Ecto neural progenitor cell (in vitro differentiated cells): ENCODE data around the gene LYPD6.

ENCODE experiments used
- DNase-seq: peaks from one replicate; pipeline ENCODE4 v3.0.0-alpha.2; 2018; ENCODE audit warnings: low spot score

LYPD6 gene

DNA sequence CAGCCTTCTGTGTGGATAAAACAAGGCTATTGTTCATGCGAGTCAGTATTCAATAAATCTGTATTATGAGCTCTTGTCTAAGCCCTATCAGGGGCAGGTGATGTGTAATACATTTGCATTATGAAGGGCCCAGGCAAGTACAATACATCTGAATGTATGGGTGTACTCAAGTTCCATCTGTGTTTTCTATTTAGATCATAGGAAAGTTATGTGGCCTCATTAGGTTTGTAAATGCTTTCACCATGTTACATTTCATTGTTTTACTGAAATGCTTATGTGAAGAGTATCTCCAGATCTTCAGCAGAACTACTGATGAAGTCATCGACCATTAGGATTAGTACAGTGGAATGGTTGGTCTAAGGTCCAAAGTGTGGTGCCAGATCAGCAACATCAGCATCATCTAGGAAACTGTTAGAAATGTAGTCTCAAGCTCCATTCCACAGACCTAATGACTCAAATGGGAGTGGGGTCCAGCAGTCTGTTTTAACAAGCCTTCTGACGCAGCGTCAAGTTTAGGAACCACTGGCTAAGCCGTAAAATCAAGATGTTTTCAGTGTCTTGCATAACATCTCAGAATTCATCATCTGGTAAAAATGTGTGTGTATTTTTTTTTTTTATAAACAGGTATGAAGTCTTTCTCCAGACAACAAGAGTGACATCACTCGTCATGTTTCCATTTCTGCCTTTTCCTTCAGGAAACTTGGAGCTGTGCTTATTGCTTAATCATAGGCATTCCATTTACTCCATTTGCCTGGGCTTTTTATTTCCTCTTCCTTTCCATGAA, 80.5 kb downstream of the LYPD6 start:
- DNase-seq: no peak

DNA sequence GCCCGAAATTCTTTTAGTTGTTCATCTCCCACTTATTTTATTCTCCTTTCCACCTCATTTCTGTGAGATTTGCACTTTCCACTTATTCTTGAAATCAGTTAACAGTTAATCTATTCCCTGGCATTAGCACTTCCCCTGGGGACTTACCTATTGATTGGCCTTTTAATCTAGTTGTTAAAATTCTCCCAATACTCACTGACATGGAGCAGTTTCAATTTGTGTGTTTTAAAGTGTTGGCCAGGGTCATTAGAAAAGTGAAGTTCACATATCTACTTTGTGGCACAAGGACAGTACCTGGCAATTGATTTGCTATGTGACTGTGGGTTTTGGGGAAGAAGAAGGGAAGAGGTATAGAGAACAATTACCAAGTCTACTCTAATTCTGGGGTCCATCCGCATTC, 83.1 kb downstream of the LYPD6 start:
- no peak for DNase-seq

DNA sequence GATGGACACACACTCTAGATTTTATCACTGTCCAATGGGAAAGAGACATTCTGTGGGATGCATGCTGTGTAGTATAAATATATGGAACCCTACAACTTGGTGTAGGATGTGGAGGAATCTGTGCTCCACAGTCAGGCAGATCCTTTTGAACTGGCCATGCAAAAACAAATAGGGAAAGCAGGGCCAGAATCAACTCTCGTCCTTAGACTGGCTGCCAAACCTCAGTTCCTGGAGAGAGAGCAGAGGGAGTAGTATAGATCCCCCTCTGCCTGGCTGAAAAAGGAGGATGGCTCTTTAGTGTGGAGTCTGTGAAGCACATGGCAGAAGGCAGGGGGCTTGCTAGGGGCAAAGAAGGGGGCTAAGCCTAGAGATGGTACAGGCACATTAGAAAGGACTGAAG, 84.7 kb downstream of the LYPD6 start:
- no peak for DNase-seq

DNA sequence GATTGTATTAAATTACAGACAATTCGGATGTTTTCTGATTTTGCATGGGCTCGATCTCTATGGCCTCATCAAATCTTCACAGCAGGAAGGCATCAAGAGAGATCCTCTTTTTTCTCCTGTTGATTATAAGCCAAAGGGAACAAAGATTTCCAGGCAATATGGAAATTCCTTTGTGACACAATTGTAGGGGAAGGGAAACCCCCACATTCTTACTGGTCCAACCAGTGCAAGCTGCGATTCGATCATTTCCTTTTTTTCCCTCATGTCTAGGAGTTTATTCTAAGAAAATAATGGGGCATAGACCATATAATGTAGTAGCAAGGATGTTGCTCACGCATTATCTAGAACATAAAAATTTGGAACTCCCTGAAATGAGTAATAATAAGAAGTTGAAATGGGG, 87.7 kb downstream of the LYPD6 start:
- DNase-seq: no peak

DNA sequence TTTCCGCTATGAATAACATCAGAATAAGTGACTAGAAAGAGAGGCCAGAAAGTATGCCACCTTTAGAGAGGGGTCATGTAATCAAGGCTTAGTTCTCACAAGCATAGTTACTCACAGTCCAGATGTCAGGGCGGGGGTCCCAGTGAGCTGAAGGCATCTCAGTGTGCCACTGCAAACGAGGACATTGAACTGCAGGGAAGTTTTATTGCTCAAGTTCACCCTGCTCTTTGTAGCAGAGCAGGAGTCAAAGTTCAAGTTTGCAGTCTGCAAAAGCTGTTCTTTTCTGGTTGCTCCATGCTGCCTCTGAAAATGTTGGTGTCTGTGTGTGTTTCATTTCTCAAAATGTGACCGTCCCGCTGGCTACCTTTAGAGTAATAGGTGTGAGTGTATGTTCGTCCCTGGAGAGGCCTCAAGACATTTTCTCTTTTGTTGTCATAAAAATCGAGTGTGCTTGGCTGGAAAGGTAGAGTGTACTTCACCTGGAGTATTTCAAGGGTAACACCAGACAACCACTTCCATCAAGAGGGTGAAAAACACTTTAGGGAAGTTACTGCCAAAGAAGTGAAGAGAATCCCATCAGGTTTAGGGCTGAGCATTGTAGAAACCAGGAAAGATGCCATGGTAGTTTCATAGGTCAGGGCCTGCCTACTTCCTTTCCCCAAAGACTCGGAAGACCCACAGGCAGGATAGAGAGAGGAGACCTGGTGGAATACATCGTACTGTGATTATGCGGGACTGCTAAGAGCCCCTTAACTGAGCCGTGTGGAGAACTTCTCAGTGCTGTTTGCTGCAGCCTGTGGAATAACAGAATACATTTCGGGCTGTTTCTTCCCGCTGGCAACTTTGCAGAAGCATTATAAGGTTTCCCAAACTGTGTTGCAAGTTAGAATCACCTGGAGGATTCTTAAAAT, 89.9 kb downstream of the LYPD6 start:
- no peak for DNase-seq

DNA sequence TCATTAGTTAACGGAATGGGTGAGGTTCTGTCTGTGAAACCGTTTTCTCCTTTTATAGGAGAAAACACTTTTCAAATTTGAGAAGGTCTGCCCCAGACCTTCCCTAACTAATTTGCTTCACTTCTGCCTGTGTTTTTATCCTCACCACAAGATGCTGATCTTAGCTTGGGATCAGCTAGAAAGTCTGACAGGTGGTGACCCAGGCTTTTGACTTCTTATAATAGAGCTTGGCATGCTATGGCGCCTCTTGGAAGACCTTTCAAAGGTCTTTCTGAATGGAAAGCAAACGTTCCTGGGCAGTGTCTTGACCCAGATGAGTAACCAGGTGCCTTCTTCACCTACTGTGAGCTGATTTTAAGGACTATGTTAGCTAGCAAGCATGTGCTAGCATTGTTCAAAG, 91.4 kb downstream of the LYPD6 start:
- no peak for DNase-seq

DNA sequence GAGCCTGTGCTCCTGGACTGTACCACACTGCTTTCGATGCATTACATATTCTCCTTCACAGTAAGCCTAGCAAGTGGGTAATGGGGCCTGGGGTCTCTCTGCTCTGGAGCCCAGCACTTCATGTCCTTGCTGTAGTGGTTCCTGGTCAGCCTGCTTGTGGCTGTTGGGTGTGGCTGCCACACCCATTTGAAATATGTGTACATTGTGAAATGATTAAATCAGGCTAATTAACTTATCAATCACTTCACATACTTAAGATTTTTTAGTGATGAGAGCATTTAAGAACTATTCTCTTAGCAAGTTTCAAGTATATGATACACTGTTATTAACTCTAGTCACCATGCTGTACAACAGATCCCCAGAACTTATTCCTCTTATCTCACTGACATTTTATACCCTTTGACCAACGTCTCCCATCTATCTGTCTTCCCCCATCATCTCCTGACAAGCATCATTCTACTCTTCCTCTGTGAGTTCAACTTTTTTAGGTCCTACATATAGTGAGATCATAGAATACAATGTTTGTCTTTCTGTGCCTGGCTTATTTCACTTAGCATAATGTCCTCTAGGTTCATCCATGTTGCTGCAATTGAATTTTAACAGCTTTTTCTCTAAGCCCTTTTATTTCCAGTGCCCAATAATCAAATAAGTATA, 92.1 kb downstream of the LYPD6 start:
- DNase-seq: no peak

DNA sequence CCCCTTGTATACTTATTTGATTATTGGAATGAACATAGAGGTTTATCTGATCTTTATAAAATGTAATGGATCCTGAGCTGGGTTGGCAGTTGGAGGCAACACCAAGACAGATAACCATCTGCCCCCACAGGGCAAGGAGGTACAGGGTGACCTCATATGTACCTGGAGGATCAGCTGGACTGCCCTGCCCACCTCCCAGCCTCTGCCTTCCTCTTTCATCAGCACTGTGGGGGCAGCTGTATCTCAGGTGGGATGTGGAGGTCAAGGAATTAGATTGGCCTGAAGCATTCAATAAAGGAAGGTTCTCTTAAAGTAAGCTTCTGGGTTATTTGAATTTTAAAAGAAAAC, 92.6 kb downstream of the LYPD6 start:
- DNase-seq: no peak

DNA sequence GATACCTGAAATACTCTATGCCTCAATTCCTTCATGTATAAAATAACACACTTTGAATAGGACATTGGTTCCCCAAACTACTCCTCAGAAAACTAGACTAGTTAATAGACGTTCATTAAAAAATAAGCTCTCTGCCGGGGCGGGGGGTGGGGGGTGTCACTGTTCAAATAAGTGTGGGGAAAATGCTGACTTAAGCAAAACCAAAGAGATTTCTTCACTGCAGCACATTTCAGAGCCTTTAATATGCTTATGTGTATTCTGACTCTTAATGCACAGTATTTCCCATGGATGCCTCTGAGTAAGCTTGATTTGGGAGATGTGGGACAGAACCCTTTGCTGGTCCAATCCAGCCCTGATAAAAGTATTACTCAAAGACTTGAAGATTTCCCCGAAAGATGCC, 93.2 kb downstream of the LYPD6 start:
- no peak for DNase-seq

DNA sequence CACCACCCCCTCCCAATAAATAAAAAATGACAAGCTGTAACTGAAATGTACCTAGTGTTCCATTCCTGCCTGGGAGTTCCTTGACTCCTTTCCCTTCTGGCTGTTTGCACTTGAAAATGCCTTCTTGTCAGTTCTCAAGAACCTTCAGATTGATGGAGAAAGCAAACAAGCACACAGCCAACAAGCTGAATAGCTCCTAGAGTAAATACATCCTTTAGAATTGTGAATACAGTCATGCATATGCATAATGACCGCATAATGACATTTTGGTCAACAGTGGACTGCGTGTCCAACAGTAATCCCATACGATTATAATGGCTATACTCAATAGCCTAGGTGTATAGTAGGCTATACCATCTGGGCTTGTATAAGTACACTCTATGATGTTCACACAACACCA, 97.0 kb downstream of the LYPD6 start:
- DNase-seq: no peak

DNA sequence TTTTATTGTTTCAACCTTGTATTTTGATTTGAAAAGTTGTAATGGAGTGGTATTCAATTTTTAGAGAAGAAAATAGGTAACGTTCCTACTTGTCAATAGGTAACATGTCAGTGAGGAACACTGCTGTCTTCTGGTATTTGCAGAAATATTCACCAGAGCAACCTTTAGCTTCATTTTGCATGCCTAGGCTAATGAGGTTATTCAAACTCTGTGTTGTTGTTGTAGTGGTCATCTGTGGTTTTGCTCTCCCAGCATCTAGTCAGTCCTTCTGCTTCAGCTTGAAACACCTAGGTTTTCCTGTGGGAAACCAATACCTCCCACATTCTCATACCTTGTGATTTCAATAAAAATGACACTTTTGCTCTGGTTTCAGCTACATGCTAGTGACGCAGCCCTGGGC, 98.4 kb downstream of the LYPD6 start:
- no peak for DNase-seq

DNA sequence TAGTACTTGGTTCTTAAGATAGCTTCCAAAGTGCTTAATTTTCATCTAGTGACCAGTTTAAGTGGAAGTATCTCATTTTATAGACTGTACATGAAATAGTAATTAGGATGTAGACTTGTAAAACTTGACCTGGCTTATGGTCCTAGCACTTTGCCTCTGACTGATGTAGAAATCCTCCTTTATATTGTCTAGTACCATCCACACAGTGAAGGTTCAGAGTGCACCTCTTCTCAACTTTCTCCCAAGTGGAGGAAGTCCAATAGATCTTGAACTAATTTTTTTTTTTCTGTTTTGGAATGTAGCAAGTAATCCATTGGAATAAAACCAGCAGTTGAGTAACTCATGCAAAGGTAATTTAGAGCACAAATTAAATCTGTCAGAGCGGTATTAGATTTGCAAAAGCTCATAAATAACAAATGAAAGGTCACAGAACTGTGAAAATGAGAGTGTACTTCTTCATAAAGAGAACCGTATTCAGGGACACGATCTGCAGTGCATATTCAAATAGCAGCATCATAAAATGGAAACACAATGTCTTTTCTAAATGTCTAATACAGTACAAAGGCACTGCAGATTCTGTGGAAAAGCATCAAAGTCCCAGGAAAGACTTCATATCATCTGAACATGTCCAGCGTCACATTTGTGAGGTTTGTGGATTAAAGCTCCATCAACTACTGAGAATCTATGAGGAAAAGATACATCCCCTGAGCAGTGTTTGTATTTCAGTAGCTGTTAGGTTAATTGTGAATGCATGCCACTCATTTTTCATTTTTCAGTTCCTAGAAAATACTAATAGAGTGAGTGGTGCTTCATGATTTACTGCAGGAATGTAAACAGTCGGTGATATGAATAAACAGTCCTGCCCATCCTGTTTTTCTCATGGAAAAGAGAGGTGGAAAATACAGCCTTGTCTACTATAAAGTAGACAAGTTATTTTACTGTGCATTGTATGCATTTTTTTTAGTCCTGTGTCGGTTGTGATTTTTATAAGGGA, 100.7 kb downstream of the LYPD6 start:
- no peak for DNase-seq

DNA sequence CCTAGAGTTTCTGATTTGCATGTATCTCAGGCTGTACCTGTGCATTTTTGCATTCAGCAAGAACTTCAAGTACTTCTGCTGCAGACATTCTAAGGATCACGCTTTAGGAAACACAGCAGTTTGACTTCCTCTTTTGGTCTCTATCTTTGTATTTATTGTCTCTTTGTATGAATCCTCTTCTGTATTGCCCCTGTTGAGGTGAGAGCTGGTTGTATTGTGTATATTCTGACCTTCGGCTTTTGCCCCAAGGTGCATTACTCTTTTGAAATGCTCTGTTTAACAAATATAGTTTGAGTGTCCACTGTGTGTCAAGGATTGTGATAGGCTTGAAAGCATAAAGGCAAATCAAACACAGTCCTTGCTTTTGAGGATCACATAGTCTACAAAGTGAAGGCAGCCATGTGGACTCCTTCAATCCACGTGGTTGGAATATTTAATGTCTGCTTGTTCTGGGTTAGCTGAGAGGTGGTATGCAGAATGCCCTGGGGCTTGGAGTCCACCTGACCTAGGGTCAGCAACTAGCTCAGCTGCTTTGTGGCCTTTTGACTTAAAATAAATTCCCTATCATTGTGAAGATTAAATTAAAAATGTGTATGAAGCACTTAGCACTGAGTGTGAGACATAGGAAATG, 108.1 kb downstream of the LYPD6 start:
- no peak for DNase-seq

DNA sequence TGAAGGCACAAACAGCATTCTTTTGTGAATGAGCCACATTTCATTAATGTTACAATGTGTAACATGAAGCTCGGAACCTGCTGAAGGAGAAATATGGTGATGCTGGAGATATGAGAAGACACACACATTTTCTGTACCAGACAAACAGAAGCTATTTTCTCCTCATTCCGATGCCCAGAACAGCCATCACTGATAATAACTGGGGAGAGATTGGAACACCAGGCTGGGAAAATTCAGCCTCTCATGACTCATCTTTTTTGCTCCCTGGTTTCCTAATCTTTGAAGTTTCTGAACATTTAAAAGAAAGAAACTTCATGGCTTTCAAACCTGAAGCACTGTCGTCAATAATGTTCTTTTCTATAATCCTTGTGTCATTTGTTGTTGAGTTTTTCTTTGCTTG, 110.9 kb downstream of the LYPD6 start:
- DNase-seq: no peak

DNA sequence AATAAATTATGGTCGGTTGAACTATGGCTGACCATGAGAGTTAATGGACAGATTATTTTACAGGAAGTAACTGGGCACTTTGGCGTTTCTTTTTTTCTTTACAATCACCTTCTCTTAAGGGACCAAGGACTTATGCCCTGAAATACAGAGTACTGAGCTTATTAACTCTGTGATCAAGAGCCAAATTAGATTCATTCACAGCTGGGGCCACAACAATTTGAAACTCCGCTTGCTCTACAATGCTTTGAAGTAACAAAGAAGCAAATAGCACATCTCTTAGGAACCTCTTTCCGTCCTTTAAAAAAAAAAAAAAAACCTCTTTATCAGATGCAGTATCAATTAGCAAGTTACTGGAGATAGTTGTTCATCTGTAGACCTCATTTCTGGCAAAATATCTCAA, 112.0 kb downstream of the LYPD6 start:
- no peak for DNase-seq

DNA sequence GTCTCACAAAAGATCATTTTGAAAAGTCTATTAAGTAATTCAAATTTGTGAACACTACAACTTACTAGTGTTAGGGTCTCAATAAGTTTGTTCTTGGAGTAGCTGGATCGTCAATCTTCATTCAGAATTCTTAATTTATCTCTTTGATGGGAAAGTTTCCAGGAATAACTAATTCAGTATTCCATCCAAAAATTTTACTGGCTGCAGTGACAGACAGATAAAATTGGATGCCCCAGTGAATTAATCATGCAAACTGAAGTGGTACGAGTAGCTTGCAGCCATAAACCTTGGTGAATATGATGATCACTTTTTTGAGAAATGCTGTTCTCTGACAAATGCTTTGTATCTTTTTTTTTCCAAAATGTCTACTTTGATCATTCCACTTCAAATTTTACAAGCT, 112.8 kb downstream of the LYPD6 start:
- no peak for DNase-seq

DNA sequence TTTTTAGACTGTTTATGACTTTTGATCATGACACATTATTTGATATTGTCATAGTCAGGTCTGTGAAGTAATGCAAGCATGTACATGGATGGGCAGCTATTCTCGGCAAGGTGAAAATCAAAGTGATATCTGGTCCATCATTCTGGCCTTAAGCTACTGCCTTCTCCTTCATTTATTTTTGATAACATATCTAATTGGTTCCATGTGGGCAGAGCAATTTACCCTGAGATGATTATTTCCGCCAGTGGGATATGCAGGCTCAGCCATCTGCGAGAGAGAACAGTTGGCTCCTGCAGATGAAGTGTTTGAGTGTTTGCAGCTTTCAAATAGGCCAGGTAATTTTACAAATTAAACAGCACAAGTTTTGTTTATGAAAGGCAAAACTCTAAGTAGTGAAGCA, 116.4 kb downstream of the LYPD6 start:
- no peak for DNase-seq

DNA sequence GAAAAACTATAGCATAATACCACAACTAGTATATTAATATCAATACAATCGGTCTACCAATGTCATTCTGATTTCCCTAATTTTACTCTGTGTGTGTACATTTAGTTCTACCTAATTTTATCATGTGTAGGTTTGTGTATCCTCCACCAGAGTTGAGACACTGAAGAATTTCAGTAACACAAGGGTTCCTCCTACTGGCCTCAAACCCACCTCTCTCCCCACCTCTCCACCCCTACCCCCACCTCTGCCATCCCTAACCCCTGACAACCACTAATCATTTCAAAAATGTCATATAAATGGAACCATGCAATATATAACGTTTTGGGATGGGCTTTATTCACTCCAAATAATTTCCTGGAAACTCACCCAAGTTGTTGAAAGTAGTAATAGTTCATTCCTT, 117.9 kb downstream of the LYPD6 start:
- DNase-seq: no peak

DNA sequence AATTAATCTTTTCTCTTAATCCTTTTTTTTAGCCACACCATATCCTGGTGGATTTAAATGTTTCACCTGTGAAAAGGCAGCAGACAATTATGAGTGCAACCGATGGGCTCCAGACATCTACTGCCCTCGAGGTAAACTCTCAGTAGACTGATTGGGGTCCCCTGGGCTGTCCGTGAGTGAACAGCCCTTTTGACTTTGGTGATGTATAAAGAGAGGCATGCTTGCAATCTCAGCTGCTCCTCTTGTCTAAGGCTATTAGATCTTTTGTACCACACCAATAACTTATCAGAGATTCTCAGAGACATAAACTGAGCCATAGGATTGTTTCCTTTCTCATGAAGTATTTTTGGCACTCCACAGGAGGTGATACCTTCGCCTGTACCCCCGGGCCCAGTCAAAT, 118.6 kb downstream of the LYPD6 start:
- no peak for DNase-seq

DNA sequence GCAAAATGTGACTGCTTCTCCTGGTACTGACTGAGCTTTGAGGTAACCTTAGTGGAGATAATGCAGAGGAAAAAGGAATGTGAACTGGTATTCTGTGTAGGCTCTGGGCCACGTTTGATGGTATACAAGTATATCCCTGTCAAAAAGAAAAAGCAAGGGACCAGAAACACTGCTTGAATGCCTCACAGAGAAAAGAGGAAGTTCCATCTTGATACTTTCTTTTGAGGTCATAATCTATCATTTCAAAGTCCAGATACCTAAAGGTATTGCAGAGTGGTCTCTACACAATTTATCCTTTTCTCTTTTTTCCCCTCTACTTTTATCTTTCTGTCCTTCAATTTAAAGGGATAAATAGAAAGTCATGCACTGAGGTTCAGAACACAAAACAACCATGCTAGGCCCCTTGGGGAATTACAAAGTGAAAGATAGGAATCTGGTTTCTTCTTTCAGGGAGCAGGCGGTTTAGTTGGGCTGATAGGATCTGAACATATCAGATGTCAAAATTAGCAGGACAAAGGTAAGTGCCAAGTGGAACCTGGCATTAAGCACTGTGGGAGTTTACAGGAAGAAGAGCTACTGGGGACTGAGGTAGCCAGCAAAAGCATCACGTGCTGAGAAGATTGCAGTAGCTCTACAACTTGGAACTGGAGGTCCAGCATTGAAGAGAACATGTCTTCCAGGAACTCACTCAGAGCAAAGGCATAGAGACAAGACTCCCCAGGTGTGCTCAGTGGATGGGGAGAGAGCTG, 121.2 kb downstream of the LYPD6 start:
- no peak for DNase-seq

DNA sequence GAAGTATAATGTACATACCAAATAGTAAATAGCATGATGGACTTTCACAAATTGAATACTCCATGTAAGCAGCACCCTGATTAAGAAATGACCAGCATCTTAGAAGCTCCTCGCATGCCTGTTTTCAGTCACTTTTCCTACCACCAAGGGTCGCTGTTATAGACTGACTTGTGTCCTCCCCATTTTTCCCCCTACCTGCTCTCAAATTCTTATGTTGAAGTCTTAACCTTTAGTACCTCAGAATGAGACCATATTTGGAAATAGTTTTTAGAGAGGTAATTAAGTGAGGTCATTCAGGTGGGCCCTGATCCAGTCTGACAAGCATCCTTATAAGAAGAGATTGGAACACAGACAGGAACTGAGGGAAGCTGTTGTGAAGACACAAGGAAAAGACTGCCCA, 125.9 kb downstream of the LYPD6 start:
- DNase-seq: no peak
